GM23338 (cell line): ENCODE measurements around the gene FOXP1. TPM values are rescaled to one million over a fixed set of nuclear protein-coding genes. Genes with fewer than 3 reads are reported as not detected.

Experiments
- ATAC-seq: fragments of 200-7000 bp; cut with Tn5 transposase; 3 replicates; pipeline ENCODE4 v1.9.1; 2020
- DNase-seq: peaks from one replicate; pipeline ENCODE4 v3.0.0-alpha.2; 2015; ENCODE audit warnings: low spot score
- H2AFZ ChIP-seq: fragments of 200-600 bp; sonication (generic); 2 replicates; pipeline ENCODE4 v1.8.0; 2016; ENCODE audit warnings: antibody characterized with exemption, mild to moderate bottlenecking, moderate library complexity
- H3F3A ChIP-seq: fragments of 200-600 bp; sonication (generic); replicated peaks from 2 replicates; pipeline ENCODE4 v1.8.0; 2017; ENCODE audit warnings: antibody characterized with exemption, mixed run types, low read depth
- H3K27ac ChIP-seq: fragments of 200-600 bp; sonication (generic); 2 replicates; pipeline ENCODE4 v1.6.1; 2016; ENCODE audit warnings: low read depth
- H3K27me3 ChIP-seq: fragments of 200-600 bp; sonication (generic); 2 replicates; pipeline ENCODE4 v1.8.0; 2016; ENCODE audit warnings: mild to moderate bottlenecking, mixed run types, moderate library complexity; ENCODE audit not compliant: insufficient read depth
- H3K36me3 ChIP-seq: fragments of 200-600 bp; sonication (generic); 2 replicates; pipeline ENCODE4 v1.8.0; 2016; ENCODE audit warnings: mild to moderate bottlenecking; ENCODE audit not compliant: insufficient read depth
- H3K4me1 ChIP-seq: fragments of 200-600 bp; sonication (generic); 2 replicates; pipeline ENCODE4 v1.8.0; 2016; ENCODE audit warnings: mild to moderate bottlenecking, moderate library complexity; ENCODE audit not compliant: insufficient read depth
- H3K4me2 ChIP-seq: fragments of 200-600 bp; sonication (generic); 2 replicates; pipeline ENCODE4 v1.7.1; 2017; ENCODE audit warnings: mixed run types
- H3K4me3 ChIP-seq: fragments of 200-600 bp; sonication (generic); 2 replicates; pipeline ENCODE4 v1.6.1; 2016; ENCODE audit warnings: mixed run types
- H3K79me2 ChIP-seq: fragments of 200-600 bp; sonication (generic); replicated peaks from 2 replicates; pipeline ENCODE4 v1.8.0; 2017; ENCODE audit warnings: mild to moderate bottlenecking; ENCODE audit not compliant: insufficient read depth
- H3K9me2 ChIP-seq: fragments of 200-600 bp; sonication (generic); 2 replicates; pipeline ENCODE4 v1.8.0; 2017; ENCODE audit not compliant: insufficient read depth
- H4K20me1 ChIP-seq: fragments of 200-600 bp; sonication (generic); replicated peaks from 2 replicates; pipeline ENCODE4 v1.8.0; 2017; ENCODE audit warnings: mild to moderate bottlenecking; ENCODE audit not compliant: insufficient read depth
- H3K27ac Mint-ChIP-seq: 2 replicates; pipeline ENCODE4 v1.8.0; 2020; ENCODE audit warnings: inconsistent platforms, mild to moderate bottlenecking, moderate library complexity, mixed read lengths
- H3K27me3 Mint-ChIP-seq: 3 replicates; pipeline ENCODE4 v1.8.0; 2022; ENCODE audit warnings: low read depth, mild to moderate bottlenecking, moderate library complexity, mixed read lengths, inconsistent platforms; ENCODE audit not compliant: insufficient read depth, poor library complexity
- H3K36me3 Mint-ChIP-seq: 3 replicates; pipeline ENCODE4 v1.8.0; 2021; ENCODE audit warnings: low read depth, mild to moderate bottlenecking, inconsistent platforms, moderate library complexity, mixed read lengths
- H3K4me1 Mint-ChIP-seq: 3 replicates; pipeline ENCODE4 v1.8.0; 2020; ENCODE audit warnings: mild to moderate bottlenecking, inconsistent platforms, mixed read lengths
- H3K4me3 Mint-ChIP-seq: 3 replicates; pipeline ENCODE4 v1.8.0; 2021; ENCODE audit warnings: moderate library complexity, mild to moderate bottlenecking, inconsistent platforms, mixed read lengths
- H3K9me3 Mint-ChIP-seq: 3 replicates; pipeline ENCODE4 v1.8.0; 2020; ENCODE audit warnings: moderate library complexity, mild to moderate bottlenecking, inconsistent platforms, mixed read lengths
- CREB1 ChIP-seq: fragments of 250-450 bp; sonication (Bioruptor Pico); IDR thresholded peaks from 2 replicates; pipeline ENCODE4 v1.5.0; 2020; ENCODE audit warnings: low read depth, mild to moderate bottlenecking, moderate library complexity
- CTCF ChIP-seq, 2 experiments: fragments of 200-600 bp in 1 of 2; sonication (generic) in 1 of 2; conservative IDR thresholded peaks; 2 replicates each; pipeline versions ENCODE4 v1.5.1 to v1.6.1; 2016 to 2017; ENCODE audit warnings: antibody characterized with exemption in 2 of 2, low read depth in 2 of 2, mild to moderate bottlenecking in 2 of 2, moderate library complexity in 1 of 2
- ETS1 ChIP-seq: IDR thresholded peaks from 2 replicates; pipeline ENCODE4 v1.6.1; 2016; ENCODE audit warnings: antibody characterized with exemption
- EZH2 ChIP-seq: fragments of 200-600 bp; sonication (generic); IDR thresholded peaks from one replicate; pipeline ENCODE4 v1.8.0; 2017; ENCODE audit warnings: antibody characterized with exemption, mild to moderate bottlenecking, low read depth; ENCODE audit not compliant: unreplicated experiment
- EZH2phosphoT487 ChIP-seq: fragments of 200-600 bp; sonication (generic); IDR thresholded peaks from one replicate; pipeline ENCODE4 v1.8.1; 2018; ENCODE audit warnings: antibody characterized with exemption; ENCODE audit not compliant: unreplicated experiment
- JUNB ChIP-seq: IDR thresholded peaks from one replicate; pipeline ENCODE4 v1.6.1; 2016; ENCODE audit warnings: antibody characterized with exemption; ENCODE audit not compliant: unreplicated experiment
- NANOG ChIP-seq: IDR thresholded peaks from 2 replicates; pipeline ENCODE4 v1.6.1; 2016; ENCODE audit warnings: antibody characterized with exemption, borderline replicate concordance
- POLR2AphosphoS5 ChIP-seq: IDR thresholded peaks from 2 replicates; pipeline ENCODE4 v1.6.1; 2016; ENCODE audit warnings: antibody characterized with exemption, low read depth
- REST ChIP-seq: IDR thresholded peaks from one replicate; pipeline ENCODE4 v1.6.1; 2018; ENCODE audit warnings: antibody characterized with exemption; ENCODE audit not compliant: unreplicated experiment
- STAT1 ChIP-seq: IDR thresholded peaks from one replicate; pipeline ENCODE4 v1.6.1; 2016; ENCODE audit warnings: antibody characterized with exemption; ENCODE audit not compliant: unreplicated experiment
- ZNF114 ChIP-seq: fragments of 250-450 bp; sonication (Bioruptor Pico); IDR thresholded peaks from 2 replicates; pipeline ENCODE4 v1.5.0; 2020; ENCODE audit warnings: mild to moderate bottlenecking, moderate library complexity
- ZNF331 ChIP-seq: fragments of 250-450 bp; sonication (Bioruptor Pico); IDR thresholded peaks from 2 replicates; pipeline ENCODE4 v1.5.0; 2020; ENCODE audit warnings: low read depth, mild to moderate bottlenecking, moderate library complexity
- ZNF462 ChIP-seq: fragments of 250-450 bp; sonication (Bioruptor Pico); IDR thresholded peaks from 2 replicates; pipeline ENCODE4 v1.5.0; 2020; ENCODE audit warnings: mild to moderate bottlenecking, moderate library complexity
- polyA plus RNA-seq: library from polyadenylated mRNA; unstranded; fragments of >200 nt; fragmentation: Nextera tagmentation; extraction: Ambion mirVana; gene quantifications from 2 replicates; pipeline ENCODE4 v1.2.1, GENCODE V29; 2016
- total RNA-seq: library from RNA; depleted of rRNA; stranded (reverse); fragments of >200 nt; shearing (Covaris generic); gene quantifications from 2 replicates; pipeline ENCODE4 v1.2.3, GENCODE V29; 2014

Gene FOXP1
- total and polyA plus RNA-seq, 2 experiments from 2014 or later, result 32.9 to 35.5 TPM

- H3K4me3 ChIP-seq, result no peak overlapping the region
- peaks cover 7% of the 10 kb centered on the region for H3K27me3 Mint-ChIP-seq
These were observed 548.2 kb downstream of the FOXP1 start for GRCh38 chr3:71035314-71035713.

More at GRCh38 chr3:71035314-71035713, 548.2 kb downstream of the FOXP1 start:
- peaks cover 9% of the 10 kb centered on the region; the same call in 2 of the 3 replicates for H3K36me3 Mint-ChIP-seq
- no peak for DNase-seq
- TF ChIP-seq POLR2AphosphoS5, result no peak
- no peak for TF ChIP-seq ZNF114 (CRISPR knock-in tag)
- no peak for TF ChIP-seq REST
- no peak for TF ChIP-seq CTCF (conservative IDR thresholded peaks at IDR 0.05; ENCODE audit: low read depth in 2 of 2)
- TF ChIP-seq EZH2phosphoT487, result no peak
- TF ChIP-seq EZH2, result no peak
- no peak for TF ChIP-seq STAT1
- no peak for TF ChIP-seq ETS1
- TF ChIP-seq JUNB, result no peak
- TF ChIP-seq ZNF331 (CRISPR knock-in tag), result no peak
- no peak for TF ChIP-seq CREB1 (CRISPR knock-in tag)
- TF ChIP-seq NANOG, result no peak
- no peak for TF ChIP-seq ZNF462 (CRISPR knock-in tag)
- H3K79me2 ChIP-seq, result no peaks in the 10 kb centered on the region
- H3K9me2 ChIP-seq, result no peaks in the 10 kb centered on the region
- H3K27ac ChIP-seq, result no peak overlapping the region
- no peak overlapping the region for H2AFZ ChIP-seq
- no peaks in the 10 kb centered on the region for H3K9me3 Mint-ChIP-seq
- H3K27me3 ChIP-seq, result no peaks in the 10 kb centered on the region
- H3K4me1 Mint-ChIP-seq, result peaks cover 42% of the 10 kb centered on the region
- H3K4me1 ChIP-seq, result peaks cover 27% of the 10 kb centered on the region
- no peak overlapping the region for H3K4me2 ChIP-seq
- ATAC-seq, result no peak
- no peaks in the 10 kb centered on the region for H4K20me1 ChIP-seq
- H3K27ac Mint-ChIP-seq, result no peak overlapping the region
- no peaks in the 10 kb centered on the region for H3K36me3 ChIP-seq
- no peaks in the 10 kb centered on the region for H3F3A ChIP-seq
- no peak overlapping the region for H3K4me3 Mint-ChIP-seq
